ENCODE data around the gene RNF44. TPM values are rescaled to one million over a fixed set of nuclear protein-coding genes. Genes with fewer than 3 reads are reported as not detected.
"Not testable (repeated sequence)": the region's sequence is repeated elsewhere in the genome, so short reads cannot be mapped to it uniquely, and the experiment has no call there.

The RNF44 gene
- total and polyA plus RNA-seq, 2 donors (not counting 3 experiments of a cell fraction or from before 2014, with no cell fraction given): 19.8 to 50.2 TPM

GRCh38 chr5:176489077-176489476, 48.1 kb downstream of the RNF44 start:
- peaks cover 20 to 29% of the 10 kb centered on the region in 2 experiments for H3K36me3 ChIP-seq (ENCODE audit: control insufficient read depth in 2 of 2, extremely low read depth in 1 of 2, insufficient read depth in 2 of 2, low read length in 2 of 2)
- ChIA-PET POLR2A (no interaction called here), CTCF (interaction anchor here (1.1 to 1.6 kb wide), 2 partner anchors 25 to 54 kb away, joined by 3 to 6 read pairs; no protein-coding TSS in a partner anchor)
- FAIRE-seq (no peak), DNase-seq (ENCODE audit: low read depth, low spot score) (no peak)
- no peaks in the 10 kb centered on the region for H3K9me3 ChIP-seq (replicated peaks; ENCODE audit: control insufficient read depth, insufficient read depth, low read length)
- dilution Hi-C loops (cut with MboI; ENCODE audit: extremely low pct_ligation_motif_present, low sequenced_read_pairs): no loop called here
- no peaks in the 10 kb centered on the region for H3K4me1 ChIP-seq (ENCODE audit: control insufficient read depth, extremely low read depth, insufficient read depth, low read length)
- TF ChIP-seq MAX (IDR thresholded peaks at IDR 0.05; ENCODE audit: insufficient read depth, insufficient read length): no peak
- TF ChIP-seq POLR2A (IDR thresholded peaks at IDR 0.05; ENCODE audit: low read depth, low read length): no peak
- TF ChIP-seq CTCF (IDR thresholded peaks at IDR 0.05; ENCODE audit: extremely low read depth in 1 of 2, insufficient read depth in 1 of 2, low read depth in 1 of 2, low read length in 2 of 2): no peak
- TF ChIP-seq MYC (IDR thresholded peaks at IDR 0.05; ENCODE audit: low read depth, low read length): no peak
- TF ChIP-seq POLR2AphosphoS5 (IDR thresholded peaks at IDR 0.05; ENCODE audit: insufficient read depth, low read depth, low read length): no peak
- H3K9me1 ChIP-seq (replicated peaks; ENCODE audit: control insufficient read depth, extremely low read depth, insufficient read depth, low read length): no peaks in the 10 kb centered on the region
- H3K4me3 ChIP-seq (replicated peaks in 1 of 3; ENCODE audit: insufficient read depth in 1 of 3, low read depth in 1 of 3, low read length in 3 of 3): no peak overlapping the region
- H3K27me3 ChIP-seq (ENCODE audit: control insufficient read depth in 2 of 2, insufficient read depth in 2 of 2, low read length in 2 of 2): no peaks in the 10 kb centered on the region
- no peak overlapping the region for H3K9ac ChIP-seq (replicated peaks; ENCODE audit: extremely low read depth, insufficient read depth, low read length)
- H4K20me1 ChIP-seq (replicated peaks; ENCODE audit: control insufficient read depth, extremely low read depth, insufficient read depth, low read length): no peaks in the 10 kb centered on the region
- no TSS peak for BruUV-seq (replicated peaks)
- H3K79me2 ChIP-seq (ENCODE audit: control insufficient read depth, insufficient read depth, low read length): peaks cover 5% of the 10 kb centered on the region
- H3K4me2 ChIP-seq (ENCODE audit: insufficient read depth, low read length): no peak overlapping the region
- H2AFZ ChIP-seq (ENCODE audit: low read depth, low read length): no peak overlapping the region
- intact Hi-C loops (cut with micrococcal nuclease): loop anchor here (5.0 kb wide), 1 partner anchor 72 kb away; the partner anchor contains the start of gene CLTB
- no peak overlapping the region for H3K27ac ChIP-seq (ENCODE audit: insufficient read depth, low read depth, low read length)

DNA sequence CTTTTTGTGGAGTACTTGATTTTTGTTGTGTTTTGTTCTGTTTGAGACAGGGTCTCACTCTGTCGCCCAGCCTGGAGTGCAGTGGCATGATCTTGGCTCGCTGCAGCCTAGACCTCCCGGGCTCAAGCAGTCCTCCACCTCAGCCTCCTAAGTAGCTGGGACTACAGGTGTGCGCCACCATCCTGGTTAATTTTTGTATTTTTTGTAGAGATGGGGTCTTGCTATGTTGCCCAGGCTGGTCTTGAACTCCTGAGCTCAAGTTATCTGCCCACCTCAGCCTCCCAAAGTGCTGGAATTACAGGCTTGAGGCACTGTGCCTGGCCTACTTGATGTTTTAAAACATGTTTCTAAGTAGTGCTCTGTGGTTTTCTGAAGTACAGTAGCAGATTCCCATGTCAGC, 50.0 kb downstream of the RNF44 start:
- dilution Hi-C loops (cut with MboI; ENCODE audit: extremely low pct_ligation_motif_present, low sequenced_read_pairs); H3K4me1 ChIP-seq (ENCODE audit: control insufficient read depth, extremely low read depth, insufficient read depth, low read length); H3K9ac ChIP-seq (replicated peaks; ENCODE audit: extremely low read depth, insufficient read depth, low read length); H3K27ac ChIP-seq (ENCODE audit: insufficient read depth, low read depth, low read length); H3K79me2 ChIP-seq (ENCODE audit: control insufficient read depth, insufficient read depth, low read length); H3K9me1 ChIP-seq (replicated peaks; ENCODE audit: control insufficient read depth, extremely low read depth, insufficient read depth, low read length); DNase-seq (ENCODE audit: low read depth, low spot score); H4K20me1 ChIP-seq (replicated peaks; ENCODE audit: control insufficient read depth, extremely low read depth, insufficient read depth, low read length); BruUV-seq (replicated peaks); POLR2A ChIA-PET; H3K4me3 ChIP-seq (replicated peaks in 1 of 3; ENCODE audit: insufficient read depth in 1 of 3, low read depth in 1 of 3, low read length in 3 of 3); H3K27me3 ChIP-seq (ENCODE audit: control insufficient read depth in 2 of 2, insufficient read depth in 2 of 2, low read length in 2 of 2); H3K9me3 ChIP-seq (replicated peaks; ENCODE audit: control insufficient read depth, insufficient read depth, low read length); H2AFZ ChIP-seq (ENCODE audit: low read depth, low read length); FAIRE-seq; H3K4me2 ChIP-seq (ENCODE audit: insufficient read depth, low read length): not testable (repeated sequence)
- intact Hi-C loops (cut with micrococcal nuclease): loop anchor here (5.0 kb wide), 1 partner anchor 70 kb away; the partner anchor contains the start of gene CLTB
- CTCF ChIA-PET: interaction anchor here (1.1 kb wide), 2 partner anchors 70 to 72 kb away, joined by 3 read pairs; no protein-coding TSS in a partner anchor
- H3K36me3 ChIP-seq (ENCODE audit: control insufficient read depth in 2 of 2, extremely low read depth in 1 of 2, insufficient read depth in 2 of 2, low read length in 2 of 2): peaks cover 7 to 13% of the 10 kb centered on the region in 2 experiments
